ENCODE data around the gene WIZ. TPM values are rescaled to one million over a fixed set of nuclear protein-coding genes. Genes with fewer than 3 reads are reported as not detected.
"Not testable (repeated sequence)": the region's sequence is repeated elsewhere in the genome, so short reads cannot be mapped to it uniquely, and the experiment has no call there.

WIZ gene
- total RNA-seq, 1 experiment from 2014 or later: 46.4 TPM

DNA sequence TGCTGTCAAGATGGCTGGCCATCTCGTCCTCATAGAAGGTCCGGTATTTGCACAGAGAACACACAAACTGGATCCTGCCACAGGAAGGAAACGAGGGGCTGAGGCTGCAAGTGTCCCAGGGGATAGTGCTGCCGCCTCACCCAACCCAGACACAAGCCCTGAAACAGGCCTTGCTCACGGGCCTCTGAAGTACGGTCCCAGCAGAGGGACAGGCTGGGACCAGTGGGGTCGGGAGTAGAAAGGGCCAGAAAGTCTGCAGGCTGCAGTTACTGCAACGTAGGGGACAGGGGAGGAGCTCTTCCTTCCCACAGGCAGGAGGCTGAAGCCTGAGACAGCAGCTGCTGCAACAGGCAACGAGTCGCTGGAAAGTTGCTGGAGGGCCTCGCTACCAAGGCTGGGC is 52.0 kb downstream of the WIZ start:
- no peaks in the 10 kb centered on the region for H3K9me3 Mint-ChIP-seq (ENCODE audit: unreplicated experiment)
- CTCF ChIA-PET: interaction anchor here (0.6 kb wide), 2 partner anchors 21 to 184 kb away, joined by 4 to 5 read pairs; partner anchors contain the start of gene AKAP8L
- no peaks in the 10 kb centered on the region for H3K27me3 Mint-ChIP-seq (ENCODE audit: insufficient read depth, unreplicated experiment)
- no peak for DNase-seq (ENCODE audit: unreplicated experiment)
- intact Hi-C loops (cut with micrococcal nuclease): no loop called here
- H3K27ac Mint-ChIP-seq (ENCODE audit: low read depth, unreplicated experiment): no peak overlapping the region
- H3K36me3 Mint-ChIP-seq (ENCODE audit: insufficient read depth, unreplicated experiment): peaks cover 60% of the 10 kb centered on the region
- POLR2A ChIA-PET: interaction anchor here (0.5 to 2.3 kb wide), 2 partner anchors 21 to 40 kb away, joined by 3 to 10 read pairs; partner anchors contain the start of gene AKAP8L
- TF ChIP-seq, protein P1, sequence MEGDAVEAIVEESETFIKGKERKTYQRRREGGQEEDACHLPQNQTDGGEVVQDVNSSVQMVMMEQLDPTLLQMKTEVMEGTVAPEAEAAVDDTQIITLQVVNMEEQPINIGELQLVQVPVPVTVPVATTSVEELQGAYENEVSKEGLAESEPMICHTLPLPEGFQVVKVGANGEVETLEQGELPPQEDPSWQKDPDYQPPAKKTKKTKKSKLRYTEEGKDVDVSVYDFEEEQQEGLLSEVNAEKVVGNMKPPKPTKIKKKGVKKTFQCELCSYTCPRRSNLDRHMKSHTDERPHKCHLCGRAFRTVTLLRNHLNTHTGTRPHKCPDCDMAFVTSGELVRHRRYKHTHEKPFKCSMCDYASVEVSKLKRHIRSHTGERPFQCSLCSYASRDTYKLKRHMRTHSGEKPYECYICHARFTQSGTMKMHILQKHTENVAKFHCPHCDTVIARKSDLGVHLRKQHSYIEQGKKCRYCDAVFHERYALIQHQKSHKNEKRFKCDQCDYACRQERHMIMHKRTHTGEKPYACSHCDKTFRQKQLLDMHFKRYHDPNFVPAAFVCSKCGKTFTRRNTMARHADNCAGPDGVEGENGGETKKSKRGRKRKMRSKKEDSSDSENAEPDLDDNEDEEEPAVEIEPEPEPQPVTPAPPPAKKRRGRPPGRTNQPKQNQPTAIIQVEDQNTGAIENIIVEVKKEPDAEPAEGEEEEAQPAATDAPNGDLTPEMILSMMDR (IDR thresholded peaks at IDR 0.05; ENCODE audit: unreplicated experiment): no peak
- H3K4me3 Mint-ChIP-seq (ENCODE audit: unreplicated experiment): no peak overlapping the region
- BruUV-seq (replicated peaks): no TSS peak
- peaks cover 5% of the 10 kb centered on the region for H3K4me1 Mint-ChIP-seq (ENCODE audit: insufficient read depth, unreplicated experiment)

GRCh38 chr19:15397236-15397635 is 52.5 kb downstream of the WIZ start:
- no peak overlapping the region for H3K27ac Mint-ChIP-seq (ENCODE audit: low read depth, unreplicated experiment)
- H3K4me3 Mint-ChIP-seq (ENCODE audit: unreplicated experiment): no peak overlapping the region
- ChIA-PET POLR2A (interaction anchor here (0.5 to 2.3 kb wide), 2 partner anchors 21 to 39 kb away, joined by 3 to 10 read pairs; partner anchors contain the start of gene AKAP8L), CTCF (interaction anchor here (0.6 kb wide), 2 partner anchors 22 to 185 kb away, joined by 4 to 5 read pairs; partner anchors contain the start of gene AKAP8L)
- peaks cover 5% of the 10 kb centered on the region for H3K4me1 Mint-ChIP-seq (ENCODE audit: insufficient read depth, unreplicated experiment)
- TF ChIP-seq, protein P1 (IDR thresholded peaks at IDR 0.05; ENCODE audit: unreplicated experiment): no peak
- no TSS peak for BruUV-seq (replicated peaks)
- DNase-seq (ENCODE audit: unreplicated experiment): no peak
- intact Hi-C loops (cut with micrococcal nuclease): no loop called here
- H3K9me3 Mint-ChIP-seq (ENCODE audit: unreplicated experiment): no peaks in the 10 kb centered on the region
- no peaks in the 10 kb centered on the region for H3K27me3 Mint-ChIP-seq (ENCODE audit: insufficient read depth, unreplicated experiment)
- peaks cover 65% of the 10 kb centered on the region for H3K36me3 Mint-ChIP-seq (ENCODE audit: insufficient read depth, unreplicated experiment)

DNA sequence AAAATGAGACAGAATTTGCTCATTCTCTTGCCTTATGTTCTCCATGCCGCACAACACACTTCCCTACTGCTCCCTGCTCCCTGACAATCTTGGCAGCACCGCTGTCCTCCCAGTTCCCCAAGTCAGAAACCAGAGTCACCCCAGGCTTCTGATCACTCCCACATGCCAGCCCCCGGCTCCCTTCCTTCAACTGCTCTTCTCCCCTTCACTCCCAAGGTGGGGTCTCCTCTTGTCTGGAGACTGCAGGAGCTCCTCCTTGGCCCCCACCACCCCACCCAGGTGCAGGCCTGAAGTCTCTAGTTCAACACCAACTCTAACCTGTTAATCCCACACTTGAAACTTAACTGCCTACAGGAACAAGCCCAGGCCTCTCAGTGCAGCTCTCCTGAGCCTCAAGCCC is 53.3 kb downstream of the WIZ start:
- TF ChIP-seq, protein P1 (IDR thresholded peaks at IDR 0.05; ENCODE audit: unreplicated experiment): no peak
- ChIA-PET POLR2A (no interaction called here), CTCF (no interaction called here)
- H3K9me3 Mint-ChIP-seq (ENCODE audit: unreplicated experiment): no peaks in the 10 kb centered on the region
- no peak overlapping the region for H3K27ac Mint-ChIP-seq (ENCODE audit: low read depth, unreplicated experiment)
- H3K4me1 Mint-ChIP-seq (ENCODE audit: insufficient read depth, unreplicated experiment): peaks cover 5% of the 10 kb centered on the region
- no peak for DNase-seq (ENCODE audit: unreplicated experiment)
- no peaks in the 10 kb centered on the region for H3K27me3 Mint-ChIP-seq (ENCODE audit: insufficient read depth, unreplicated experiment)
- no TSS peak for BruUV-seq (replicated peaks)
- intact Hi-C loops (cut with micrococcal nuclease): no loop called here
- H3K4me3 Mint-ChIP-seq (ENCODE audit: unreplicated experiment): no peak overlapping the region
- peaks cover 73% of the 10 kb centered on the region for H3K36me3 Mint-ChIP-seq (ENCODE audit: insufficient read depth, unreplicated experiment)

- DNase-seq (ENCODE audit: unreplicated experiment); H3K27me3 Mint-ChIP-seq (ENCODE audit: insufficient read depth, unreplicated experiment); H3K4me3 Mint-ChIP-seq (ENCODE audit: unreplicated experiment); H3K9me3 Mint-ChIP-seq (ENCODE audit: unreplicated experiment); H3K27ac Mint-ChIP-seq (ENCODE audit: low read depth, unreplicated experiment); H3K4me1 Mint-ChIP-seq (ENCODE audit: insufficient read depth, unreplicated experiment); BruUV-seq (replicated peaks); intact Hi-C loops (cut with micrococcal nuclease): not testable (repeated sequence)
- POLR2A ChIA-PET: interaction anchor here (0.6 to 1.4 kb wide), 2 partner anchors 16 to 1902 kb away, joined by 3 to 13 read pairs; partner anchors contain the start of gene AKAP8
- peaks cover 83% of the 10 kb centered on the region for H3K36me3 Mint-ChIP-seq (ENCODE audit: insufficient read depth, unreplicated experiment)
- CTCF ChIA-PET: interaction anchor here (0.7 kb wide), 1 partner anchor 36 kb away, joined by 4 read pairs; no protein-coding TSS in a partner anchor
Measured at GRCh38 chr19:15395251-15395650, 54.5 kb downstream of the WIZ start.
